Hepatic stellate cell (primary cell): ENCODE data around the gene UFSP2.

Experiments used
- DNase-seq: peaks from one replicate; pipeline ENCODE4 v3.0.0; 2011; ENCODE audit warnings: low spot score

UFSP2 gene

DNA sequence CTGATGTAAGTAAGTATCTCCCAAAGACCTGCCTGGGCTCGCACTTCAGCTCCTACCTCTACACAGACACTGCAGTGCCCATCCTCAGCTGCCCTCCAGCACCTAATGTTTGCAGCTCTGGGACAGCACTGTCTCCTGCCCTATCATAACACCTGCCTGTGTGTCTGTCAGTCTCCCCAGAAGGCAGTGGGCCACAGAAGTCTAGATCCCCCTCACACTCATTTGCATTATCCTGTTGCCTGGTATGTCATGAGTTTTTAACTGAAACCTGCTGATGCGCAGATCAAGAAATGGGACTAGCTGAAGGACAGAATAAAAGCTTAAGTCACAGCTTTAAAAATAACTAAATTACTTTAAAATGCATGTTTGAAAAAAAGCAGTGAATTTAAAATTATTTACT is 73.0 kb downstream of the UFSP2 start:
- no peak for DNase-seq

DNA sequence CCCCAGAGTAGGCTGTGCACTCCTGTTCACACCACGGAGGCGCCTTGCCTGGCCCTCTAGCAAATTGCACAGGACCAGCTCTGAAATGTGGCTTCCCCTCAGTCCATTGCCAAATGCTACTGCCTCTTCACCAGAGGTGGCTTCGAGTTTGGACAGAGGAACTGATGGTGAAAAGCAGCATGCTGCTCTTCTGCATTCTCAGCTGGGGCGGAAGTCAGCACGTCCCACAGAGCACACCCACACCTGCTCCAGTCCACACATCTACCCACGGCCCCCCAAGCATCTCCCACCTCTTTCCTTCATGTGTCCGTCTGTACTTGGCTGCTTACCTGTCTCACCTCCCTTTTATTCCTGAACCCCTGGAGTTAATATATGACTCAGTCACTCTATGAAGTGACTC is 73.6 kb downstream of the UFSP2 start:
- no peak for DNase-seq

DNA sequence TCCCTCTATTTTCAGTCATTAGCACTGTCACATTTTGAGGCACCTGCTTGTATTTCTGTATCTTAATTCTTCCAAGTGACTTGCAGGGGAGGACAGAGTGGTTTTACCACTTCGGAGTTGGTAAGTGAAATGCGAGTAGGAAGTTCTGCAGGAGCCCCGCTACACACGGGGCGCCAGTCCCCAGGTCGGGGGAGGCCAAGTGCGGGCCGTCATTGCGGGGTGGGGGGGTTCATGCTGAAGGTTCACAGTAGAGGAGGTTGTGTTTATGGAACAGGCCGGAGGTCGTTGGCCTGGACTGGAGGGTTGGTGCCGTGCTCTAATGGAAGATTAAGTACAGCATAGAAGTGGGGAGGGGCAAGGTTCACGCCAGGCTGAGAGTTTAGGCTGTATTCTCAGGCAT is 74.1 kb downstream of the UFSP2 start:
- no peak for DNase-seq
